B cell (primary cell): ENCODE data around the gene CADPS.

ENCODE experiments used
- CTCF ChIP-seq: fragments of 200-600 bp; IDR thresholded peaks from one replicate; pipeline ENCODE4 v1.8.0; 2022; ENCODE audit warnings: antibody characterized with exemption, mild to moderate bottlenecking
- EZH2 ChIP-seq: IDR thresholded peaks from 2 replicates; pipeline ENCODE4 v1.6.1; 2012; ENCODE audit warnings: borderline replicate concordance, low read depth, mild to moderate bottlenecking, moderate library complexity, low read length; ENCODE audit not compliant: insufficient read depth, poor library complexity, severe bottlenecking

- no peak for TF ChIP-seq EZH2
- TF ChIP-seq CTCF, result no peak
These were observed 423.9 kb downstream of the CADPS start for GRCh38 chr3:62451211-62451887.
